ENCODE measurements around the gene RASD2.
A peak's percentile ranks its signal among the peaks of the same experiment; 100 is the strongest.

Gene RASD2

DNA sequence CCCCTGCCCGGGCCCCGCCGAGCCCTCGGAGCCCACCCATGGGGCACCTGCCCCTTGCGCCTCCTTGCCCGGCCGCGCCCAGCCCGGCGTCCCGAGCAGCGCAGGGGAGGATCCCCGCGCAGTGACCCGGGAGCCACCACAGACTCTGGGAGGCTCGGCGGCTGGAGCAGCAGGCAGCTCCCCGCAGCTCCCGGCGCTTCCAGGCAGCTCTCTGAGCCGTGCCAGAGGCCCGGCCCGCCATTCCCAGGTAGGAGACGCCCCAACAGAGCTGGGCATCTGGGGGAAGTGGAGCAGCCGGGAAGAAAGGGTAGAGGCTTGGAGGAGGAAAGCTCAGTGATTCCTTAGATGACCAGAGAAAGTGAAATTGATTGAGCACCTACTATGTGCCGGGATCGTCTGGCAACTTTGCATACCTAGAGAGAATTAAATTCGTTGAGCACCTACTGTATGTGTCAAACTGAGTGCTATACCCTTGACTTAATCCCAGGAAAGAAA is 670 bp downstream of the RASD2 start:
- no peak for DNase-seq (ENCODE audit: low read depth in 2 of 2)

DNA sequence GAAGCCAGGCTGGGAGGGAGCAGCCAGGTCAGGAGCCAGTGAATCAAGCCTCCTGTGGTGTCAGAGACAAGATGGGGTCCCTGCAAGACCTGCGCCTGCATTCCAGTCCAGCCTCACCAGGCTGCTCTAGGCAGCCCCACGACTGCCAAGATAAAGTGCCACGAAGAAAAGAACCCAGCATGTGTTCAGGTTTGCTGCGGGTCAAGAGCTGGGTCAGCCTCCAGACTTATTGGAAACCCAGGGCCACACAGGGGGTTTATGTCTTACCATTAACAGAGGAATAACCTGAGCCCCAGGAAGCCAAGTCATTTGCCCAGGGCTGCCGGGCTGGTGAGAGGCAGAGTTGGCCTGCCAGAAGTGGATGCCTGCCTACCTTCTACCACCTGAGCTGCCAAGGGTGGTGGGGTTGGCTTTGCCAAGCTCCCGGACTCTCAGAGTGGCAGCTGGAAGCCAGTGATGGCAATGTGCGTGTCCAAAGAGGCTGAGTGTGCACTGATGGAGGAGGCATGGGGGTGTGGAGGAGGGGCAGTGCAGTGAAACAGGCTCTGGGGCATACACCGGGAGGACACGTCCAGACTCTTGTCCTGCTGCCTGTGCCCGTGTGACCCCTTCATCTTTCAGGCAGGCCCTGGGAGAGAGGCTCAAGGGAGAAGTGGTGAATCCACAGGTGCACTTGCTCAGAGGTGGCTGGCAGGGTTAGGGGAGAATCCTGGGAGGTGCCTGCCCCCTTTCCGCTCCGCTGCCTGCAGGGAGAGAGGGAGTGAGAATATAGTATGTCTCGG is 1.7 kb downstream of the RASD2 start:
- DNase-seq (ENCODE audit: low read depth in 2 of 2): no peak

DNA sequence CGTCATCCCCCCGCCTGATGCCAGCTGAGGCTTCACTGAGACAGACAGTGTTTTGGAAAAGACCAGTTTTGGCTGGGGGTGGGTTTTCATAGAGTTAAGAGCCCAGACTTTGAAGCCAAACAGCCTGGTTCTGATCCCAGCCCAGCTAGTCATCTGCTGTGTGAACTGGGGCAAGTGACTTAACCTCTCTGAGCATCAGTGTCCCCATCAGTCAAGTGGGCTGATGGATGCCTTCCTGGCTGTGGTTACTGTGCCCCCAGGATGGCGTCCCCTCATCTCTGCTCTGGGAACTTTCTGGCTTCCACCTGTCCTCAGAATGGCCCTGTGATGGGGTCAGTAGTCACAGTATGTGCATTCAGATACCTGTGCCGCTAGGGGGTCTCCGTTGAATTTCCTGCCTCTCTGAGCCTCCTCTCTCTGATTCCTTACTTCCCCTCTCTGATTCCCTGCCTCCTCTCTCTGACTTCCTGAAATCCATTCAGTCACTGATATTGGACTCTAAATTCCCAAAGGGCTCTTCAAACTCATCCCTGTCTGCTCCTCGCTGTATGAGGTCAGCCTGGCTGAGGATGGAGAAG is 2.4 kb downstream of the RASD2 start:
- no peak for DNase-seq (ENCODE audit: low read depth in 2 of 2)

DNA sequence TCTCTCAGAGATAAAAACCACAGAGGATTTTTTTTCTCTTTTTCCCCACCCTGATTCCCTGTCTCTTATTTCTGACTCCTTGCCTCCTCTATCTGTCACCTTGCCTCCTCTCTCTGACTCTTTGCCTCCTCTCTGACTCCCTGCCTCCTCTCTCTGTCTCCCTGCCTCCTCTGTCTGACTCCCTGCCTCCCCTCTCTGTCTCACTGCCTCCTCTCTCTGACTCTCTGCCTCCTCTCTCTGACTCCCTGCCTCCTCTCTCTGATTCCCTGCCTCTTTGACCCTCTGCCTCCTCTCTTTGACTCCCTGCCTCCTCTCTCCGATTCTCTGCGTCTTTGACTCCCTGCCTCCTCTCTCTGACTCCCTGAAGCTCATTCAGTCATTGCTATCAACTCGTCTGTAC is 3.1 kb downstream of the RASD2 start:
- no peak for DNase-seq (ENCODE audit: low read depth in 2 of 2)

DNA sequence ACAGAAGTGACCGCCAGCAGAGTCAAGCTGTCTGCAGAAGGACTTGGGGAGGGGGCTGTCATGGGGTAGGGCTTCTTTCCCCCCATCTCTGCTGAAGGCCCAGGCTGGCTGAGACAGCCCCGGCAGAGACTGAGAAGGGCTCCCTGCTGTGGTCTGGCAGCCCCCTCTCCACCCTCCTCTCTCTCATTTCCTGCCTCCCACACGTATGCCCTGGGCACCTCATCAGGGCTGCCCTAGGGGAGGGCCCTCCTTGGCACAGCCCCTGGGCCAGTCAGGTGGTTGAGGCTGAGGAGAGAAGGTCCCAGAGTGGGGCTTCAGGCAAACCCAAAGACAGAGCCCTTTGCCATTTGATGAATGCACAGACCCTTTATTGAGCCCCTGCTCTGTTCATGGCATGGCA is 3.6 kb downstream of the RASD2 start:
- DNase-seq (ENCODE audit: low read depth in 2 of 2): no peak

DNA sequence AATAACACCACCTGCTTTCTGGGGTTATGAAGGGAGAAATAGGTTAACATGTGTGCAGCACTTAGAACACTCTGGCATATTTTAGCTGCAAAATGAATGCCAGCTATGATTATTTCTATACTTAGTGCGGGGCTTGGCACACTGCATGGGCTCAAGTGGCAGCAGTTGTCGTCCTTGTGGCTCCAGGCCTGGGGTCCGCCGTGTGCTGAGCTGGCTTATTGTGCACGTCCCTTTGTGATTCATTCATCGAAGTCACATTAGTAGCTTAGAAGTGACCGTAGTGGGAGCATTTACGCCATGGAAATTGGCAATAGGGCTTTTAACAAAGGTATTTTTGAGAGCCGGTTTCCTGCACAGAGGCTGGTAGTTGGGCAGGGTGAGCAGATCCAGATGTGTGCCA is 4.2 kb downstream of the RASD2 start:
- DNase-seq (ENCODE audit: low read depth in 2 of 2): no peak

DNA sequence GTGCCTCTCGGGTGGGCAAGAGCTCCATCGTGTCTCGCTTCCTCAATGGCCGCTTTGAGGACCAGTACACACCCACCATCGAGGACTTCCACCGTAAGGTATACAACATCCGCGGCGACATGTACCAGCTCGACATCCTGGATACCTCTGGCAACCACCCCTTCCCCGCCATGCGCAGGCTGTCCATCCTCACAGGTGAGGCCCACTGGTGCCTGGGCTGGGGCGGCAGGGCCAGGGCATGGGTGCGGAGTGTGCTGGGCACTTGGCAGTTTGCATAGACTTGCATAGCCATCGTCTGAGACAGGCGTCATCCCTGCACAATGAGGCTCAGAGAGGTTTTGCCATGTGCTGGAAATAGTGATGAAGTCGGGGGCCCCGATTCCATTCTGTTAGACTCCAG is 6.3 kb downstream of the RASD2 start:
- DNase-seq (ENCODE audit: low read depth in 2 of 2): no peak

DNA sequence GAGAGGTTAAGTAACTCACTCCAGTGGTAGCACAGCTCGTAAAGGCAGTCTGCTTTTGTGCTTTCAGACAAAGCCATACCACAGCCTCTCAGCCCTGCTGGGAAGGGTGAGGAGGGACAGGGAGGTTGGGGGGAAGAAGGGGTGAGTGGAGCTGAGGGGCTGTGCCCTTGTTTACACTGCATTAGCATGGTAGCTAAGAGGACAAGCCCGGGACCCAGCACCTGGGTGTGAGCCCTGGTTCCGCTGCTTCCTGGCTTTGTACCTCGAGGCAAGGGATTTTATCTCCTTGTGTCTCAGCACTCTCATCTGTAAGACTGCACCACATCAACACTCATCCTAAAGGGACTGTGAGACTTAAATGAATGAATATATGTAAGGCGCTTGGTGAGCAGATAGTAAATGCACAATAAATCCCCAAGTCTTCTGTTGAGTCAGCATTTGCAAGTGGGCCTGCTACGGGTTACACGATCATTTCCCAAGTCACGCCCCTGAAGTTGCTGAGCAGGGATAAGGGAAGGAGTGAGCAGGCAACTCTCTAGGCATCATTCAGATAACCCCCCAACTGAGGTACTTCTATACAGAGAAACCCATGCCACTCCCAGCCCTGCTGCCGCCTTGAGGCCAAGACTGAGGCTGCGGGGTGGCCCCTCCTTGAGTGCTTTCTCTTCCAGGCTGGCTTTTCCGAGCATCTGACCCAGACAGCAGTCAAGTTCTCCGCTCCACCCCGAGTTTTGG is 7.5 kb downstream of the RASD2 start:
- DNase-seq (ENCODE audit: low read depth in 2 of 2): no peak

DNA sequence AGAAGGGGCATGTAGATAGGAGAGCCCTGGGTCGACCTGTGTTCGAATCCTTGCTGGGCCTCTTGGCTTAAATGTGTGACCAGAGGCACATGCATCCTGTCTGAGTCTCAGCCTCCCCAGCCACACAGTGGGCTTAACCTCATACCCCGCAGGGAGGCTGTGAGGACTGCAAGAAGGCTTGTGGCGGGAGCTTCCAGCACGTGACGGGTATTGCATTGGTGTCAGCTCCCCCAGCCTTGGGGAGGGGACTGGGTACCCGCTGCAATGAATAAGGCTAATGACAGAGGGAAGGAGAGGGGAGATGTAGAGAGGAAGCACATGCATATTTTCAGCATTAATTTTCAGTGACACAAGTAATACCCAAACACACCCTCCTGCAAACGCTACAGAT is 8.1 kb downstream of the RASD2 start:
- DNase-seq (ENCODE audit: low read depth in 2 of 2): no peak

DNA sequence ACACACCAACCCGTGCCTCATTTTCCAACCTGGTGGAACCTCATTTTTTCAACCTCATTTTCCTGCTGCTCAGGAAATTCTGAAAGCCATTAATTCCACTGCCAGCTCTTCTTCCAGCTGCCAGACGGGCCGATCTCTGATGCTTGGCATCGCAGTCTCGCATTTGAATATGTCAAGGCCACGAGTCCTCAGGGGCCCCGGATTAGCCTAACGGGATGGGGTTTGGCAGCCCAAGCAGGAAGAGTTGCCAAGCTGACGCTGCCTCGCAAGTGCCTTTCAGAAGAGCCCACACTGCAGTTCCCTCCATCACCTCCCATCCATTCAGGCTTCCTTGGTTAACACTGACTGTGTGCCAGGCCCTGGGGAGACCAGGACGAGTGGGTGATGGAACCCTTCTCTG is 8.7 kb downstream of the RASD2 start:
- DNase-seq (ENCODE audit: low read depth in 2 of 2): no peak

DNA sequence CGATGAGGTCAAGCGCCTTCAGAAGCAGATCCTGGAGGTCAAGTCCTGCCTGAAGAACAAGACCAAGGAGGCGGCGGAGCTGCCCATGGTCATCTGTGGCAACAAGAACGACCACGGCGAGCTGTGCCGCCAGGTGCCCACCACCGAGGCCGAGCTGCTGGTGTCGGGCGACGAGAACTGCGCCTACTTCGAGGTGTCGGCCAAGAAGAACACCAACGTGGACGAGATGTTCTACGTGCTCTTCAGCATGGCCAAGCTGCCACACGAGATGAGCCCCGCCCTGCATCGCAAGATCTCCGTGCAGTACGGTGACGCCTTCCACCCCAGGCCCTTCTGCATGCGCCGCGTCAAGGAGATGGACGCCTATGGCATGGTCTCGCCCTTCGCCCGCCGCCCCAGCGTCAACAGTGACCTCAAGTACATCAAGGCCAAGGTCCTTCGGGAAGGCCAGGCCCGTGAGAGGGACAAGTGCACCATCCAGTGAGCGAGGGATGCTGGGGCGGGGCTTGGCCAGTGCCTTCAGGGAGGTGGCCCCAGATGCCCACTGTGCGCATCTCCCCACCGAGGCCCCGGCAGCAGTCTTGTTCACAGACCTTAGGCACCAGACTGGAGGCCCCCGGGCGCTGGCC is 11.0 kb downstream of the RASD2 start:
- no peak for DNase-seq (ENCODE audit: low read depth in 2 of 2)

DNA sequence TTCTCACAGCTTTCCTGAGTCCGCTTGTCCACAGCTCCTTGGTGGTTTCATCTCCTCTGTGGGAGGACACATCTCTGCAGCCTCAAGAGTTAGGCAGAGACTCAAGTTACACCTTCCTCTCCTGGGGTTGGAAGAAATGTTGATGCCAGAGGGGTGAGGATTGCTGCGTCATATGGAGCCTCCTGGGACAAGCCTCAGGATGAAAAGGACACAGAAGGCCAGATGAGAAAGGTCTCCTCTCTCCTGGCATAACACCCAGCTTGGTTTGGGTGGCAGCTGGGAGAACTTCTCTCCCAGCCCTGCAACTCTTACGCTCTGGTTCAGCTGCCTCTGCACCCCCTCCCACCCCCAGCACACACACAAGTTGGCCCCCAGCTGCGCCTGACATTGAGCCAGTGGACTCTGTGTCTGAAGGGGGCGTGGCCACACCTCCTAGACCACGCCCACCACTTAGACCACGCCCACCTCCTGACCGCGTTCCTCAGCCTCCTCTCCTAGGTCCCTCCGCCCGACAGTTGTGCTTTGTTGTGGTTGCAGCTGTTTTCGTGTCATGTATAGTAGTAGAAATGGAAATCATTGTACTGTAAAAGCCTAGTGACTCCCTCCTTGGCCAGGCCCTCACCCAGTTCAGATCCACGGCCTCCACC is 11.7 kb downstream of the RASD2 start:
- DNase-seq (ENCODE audit: low read depth in 2 of 2): peak; percentile 48 to 54

DNA sequence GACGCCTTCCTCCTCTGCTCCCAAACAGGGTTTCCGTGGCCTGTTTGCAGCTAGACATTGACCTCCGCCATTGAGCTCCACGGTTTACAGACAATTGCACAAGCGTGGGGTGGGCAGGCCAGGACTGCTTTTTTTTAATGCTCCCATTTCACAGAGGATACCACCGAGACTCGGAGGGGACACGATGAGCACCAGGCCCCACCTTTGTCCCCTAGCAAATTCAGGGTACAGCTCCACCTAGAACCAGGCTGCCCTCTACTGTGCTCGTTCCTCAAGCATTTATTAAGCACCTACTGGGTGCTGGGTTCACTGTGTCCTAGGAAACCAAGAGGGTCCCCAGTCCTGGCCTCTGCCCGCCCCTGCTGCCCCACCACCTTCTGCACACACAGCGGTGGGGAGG is 12.2 kb downstream of the RASD2 start:
- DNase-seq (ENCODE audit: low read depth in 2 of 2): no peak

DNA sequence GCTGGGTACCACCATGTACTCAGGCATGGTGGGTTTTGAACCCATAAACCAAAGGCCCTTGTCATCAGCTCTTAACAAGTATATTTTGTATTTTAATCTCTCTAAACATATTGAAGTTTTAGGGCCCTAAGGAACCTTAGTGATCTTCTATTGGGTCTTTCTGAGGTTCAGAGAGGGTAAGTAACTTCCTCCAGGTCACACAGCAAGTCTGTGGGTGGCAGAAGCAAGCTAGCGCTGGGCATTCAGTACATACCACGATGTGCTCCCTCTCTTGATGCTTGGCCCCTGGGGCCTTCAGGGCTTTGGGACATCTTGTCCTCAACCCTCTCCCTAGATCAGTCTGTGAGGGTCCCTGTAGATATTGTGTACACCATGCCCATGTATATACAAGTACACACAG is 12.7 kb downstream of the RASD2 start:
- no peak for DNase-seq (ENCODE audit: low read depth in 2 of 2)

DNA sequence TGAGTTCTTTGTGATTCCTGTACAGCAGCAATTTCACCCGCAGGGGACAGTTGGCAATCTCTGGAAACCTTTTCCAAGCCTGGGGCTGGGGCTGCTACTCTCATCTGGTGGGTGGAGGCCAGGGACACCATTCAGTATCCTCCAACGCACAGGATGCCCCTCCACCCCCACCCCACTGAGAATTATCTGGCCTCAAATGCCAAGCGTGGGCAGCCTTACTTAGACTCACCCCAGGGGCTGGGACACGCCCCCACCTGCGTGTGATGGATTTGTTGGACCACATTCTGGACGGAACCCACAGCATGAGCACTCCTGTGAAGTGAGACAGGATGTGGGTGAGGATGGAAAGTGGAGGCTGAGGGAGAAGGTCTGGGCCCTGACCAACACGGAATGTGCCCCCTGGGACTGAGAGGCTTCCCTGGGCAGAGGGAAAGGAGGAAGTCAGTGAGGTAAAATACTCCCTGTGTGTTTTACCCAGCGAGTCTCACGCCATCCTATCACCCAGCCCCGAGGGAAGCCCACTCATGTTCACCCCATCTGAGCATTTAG is 13.7 kb downstream of the RASD2 start:
- no peak for DNase-seq (ENCODE audit: low read depth in 2 of 2)

DNA sequence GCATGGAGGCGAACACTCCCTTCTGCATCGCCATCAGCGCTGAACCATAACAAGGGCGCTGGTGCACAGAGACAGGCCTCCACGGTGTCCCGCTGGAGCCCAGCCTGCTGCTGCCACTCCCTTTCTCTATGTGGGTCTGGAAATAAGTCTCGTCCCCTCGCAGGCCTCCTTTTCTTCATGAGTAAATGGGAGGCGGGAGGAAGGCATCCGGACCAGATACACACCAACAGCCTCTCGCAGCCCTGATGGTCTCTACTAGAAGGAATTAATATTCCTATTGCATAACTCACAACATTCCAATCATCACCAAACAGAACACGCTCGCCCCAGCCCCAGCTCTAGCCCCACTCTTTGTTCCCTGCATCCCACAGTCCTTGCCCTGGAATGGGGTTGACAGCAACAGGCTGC is 14.9 kb downstream of the RASD2 start:
- DNase-seq (ENCODE audit: low read depth in 2 of 2): peak; percentile 72 to 74

DNA sequence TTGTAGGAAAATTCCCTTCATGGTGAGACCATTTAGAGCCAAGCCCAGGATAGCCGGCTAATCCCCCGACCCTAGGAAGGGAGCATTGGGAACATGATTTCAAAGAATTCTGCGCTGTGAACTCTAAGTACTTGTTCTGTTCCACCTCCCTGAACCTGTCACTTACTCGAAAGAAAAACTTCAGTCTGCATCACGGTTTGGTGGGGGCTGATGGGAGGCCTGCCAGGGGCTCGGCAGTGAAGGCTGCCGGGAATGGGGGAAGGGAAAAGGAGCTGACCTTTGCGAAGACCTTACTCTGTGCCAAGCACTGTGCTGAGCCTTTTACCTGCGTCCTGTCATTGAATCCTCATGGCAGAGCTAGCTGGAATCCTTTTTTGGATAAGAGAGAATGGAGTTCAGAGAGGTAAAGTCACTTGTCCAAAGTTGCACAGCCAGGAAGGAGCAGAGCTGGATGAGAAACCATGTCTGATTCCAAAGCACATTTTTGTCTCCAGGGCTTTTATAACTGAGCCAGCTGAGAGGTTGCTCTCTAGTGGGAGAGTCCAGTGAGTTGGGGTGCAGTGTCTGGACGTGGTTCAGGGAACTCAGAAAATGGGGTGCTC is 15.4 kb downstream of the RASD2 start:
- DNase-seq (ENCODE audit: low read depth in 2 of 2): no peak

DNA sequence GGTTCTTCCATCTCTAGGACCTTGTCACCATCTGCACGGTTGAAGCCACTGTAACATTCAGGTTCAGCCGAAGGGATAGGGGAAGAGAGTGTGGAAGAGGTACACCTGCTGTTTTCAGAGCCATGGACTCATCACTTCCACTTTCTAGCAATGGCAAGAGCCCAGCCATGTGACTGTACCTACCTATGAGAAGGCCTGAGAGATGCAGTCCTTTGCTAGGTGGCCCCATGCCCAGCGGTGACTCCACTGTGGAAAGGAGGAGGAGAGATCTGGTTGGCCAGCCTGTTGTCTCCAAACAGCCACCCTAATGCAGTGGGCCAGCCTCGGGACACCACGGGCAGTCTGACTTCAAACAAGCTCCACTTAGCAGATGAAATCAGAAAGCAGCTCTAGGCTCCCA is 16.0 kb downstream of the RASD2 start:
- no peak for DNase-seq (ENCODE audit: low read depth in 2 of 2)

DNA sequence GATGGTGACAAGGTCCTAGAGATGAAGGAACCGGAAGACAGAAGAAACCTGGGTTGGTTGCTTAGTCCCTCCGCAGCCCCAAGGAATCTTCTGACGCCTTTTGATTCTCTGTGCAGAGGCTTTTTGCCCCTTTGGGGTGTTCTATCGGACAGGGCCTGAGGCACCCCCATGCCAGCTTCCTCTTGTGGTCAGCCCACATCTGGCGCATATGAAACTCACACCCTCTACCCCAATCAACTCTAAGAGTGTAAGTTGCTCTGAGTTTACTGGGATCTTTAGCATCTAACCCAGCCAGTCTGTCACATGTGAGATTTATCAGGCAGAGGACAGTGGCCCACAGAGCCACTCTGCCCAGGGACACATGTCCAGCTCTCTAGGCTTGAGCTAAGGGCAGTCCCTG is 17.4 kb downstream of the RASD2 start:
- no peak for DNase-seq (ENCODE audit: low read depth in 2 of 2)

DNA sequence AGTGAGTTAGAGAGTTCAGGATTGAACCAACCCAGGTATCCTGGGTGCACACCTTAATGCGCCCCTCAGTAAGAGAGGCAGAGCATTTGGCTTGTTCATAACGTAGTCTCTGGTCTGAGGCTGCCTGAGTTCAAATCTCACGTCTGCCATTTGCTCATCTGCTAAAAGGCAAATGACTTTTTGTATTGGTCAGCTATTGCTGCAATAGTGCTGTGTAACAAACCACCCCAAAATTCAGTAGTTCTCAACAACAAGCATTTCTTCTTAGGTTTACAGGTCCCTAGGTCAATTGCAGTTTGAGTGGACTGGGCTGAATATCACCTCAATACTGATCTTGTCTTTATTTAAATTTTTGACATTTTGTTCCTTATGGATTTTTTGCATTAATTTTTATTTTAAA is 18.1 kb downstream of the RASD2 start:
- no peak for DNase-seq (ENCODE audit: low read depth in 2 of 2)

DNA sequence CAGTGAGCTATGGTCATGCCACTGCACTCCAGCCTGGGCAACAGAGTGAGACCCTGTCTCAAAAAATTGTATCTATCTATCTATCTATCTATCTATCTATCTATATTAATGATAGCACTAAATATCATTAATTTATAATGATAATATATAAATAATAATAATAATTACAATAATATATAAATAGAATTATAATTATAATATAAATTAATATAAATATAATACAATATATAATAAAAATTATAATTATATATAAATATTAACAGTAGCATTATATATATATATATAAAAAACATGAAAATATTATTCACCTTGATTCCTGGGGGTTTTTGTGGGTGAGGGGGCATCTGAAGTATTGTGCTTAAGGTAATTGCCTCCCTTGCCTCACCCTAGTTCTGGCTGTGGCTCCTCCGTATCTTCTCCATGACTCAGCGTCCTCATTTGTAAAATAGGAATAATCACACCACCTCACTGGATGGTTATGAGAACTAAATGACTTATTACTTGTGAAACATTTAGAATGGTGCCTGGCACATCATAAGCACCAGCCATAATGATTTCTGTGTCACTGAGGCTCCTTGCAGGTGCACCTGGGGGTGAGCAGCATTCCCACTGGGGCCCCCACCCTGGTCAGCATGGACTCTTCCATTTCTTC is 18.8 kb downstream of the RASD2 start:
- no peak for DNase-seq (ENCODE audit: low read depth in 2 of 2)
